ENCODE results near the gene SHISA5.

Gene SHISA5

DNA sequence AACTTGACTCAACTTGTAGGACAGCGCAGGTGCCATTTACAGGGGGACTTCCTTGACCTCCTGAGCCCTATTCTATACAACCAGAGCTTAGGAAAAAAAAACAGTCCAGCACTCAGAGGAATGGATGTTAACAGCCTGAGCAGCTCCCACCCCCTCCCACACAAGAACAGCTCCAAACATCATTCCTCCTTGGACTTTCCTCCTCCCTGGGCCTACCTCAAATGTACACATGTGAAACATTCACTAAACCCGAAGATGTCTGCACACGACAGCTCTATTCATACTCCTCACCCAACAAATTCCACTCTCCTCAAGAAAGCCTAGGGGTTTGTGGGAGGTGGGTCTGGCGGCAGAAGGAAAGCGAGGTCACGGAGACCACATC lies 57.9 kb downstream of the SHISA5 start:
- TF ChIP-seq, protein P1, sequence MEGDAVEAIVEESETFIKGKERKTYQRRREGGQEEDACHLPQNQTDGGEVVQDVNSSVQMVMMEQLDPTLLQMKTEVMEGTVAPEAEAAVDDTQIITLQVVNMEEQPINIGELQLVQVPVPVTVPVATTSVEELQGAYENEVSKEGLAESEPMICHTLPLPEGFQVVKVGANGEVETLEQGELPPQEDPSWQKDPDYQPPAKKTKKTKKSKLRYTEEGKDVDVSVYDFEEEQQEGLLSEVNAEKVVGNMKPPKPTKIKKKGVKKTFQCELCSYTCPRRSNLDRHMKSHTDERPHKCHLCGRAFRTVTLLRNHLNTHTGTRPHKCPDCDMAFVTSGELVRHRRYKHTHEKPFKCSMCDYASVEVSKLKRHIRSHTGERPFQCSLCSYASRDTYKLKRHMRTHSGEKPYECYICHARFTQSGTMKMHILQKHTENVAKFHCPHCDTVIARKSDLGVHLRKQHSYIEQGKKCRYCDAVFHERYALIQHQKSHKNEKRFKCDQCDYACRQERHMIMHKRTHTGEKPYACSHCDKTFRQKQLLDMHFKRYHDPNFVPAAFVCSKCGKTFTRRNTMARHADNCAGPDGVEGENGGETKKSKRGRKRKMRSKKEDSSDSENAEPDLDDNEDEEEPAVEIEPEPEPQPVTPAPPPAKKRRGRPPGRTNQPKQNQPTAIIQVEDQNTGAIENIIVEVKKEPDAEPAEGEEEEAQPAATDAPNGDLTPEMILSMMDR (IDR thresholded peaks at IDR 0.05; ENCODE audit: borderline replicate concordance, control extremely low read depth, extremely low read depth, insufficient read depth, missing control alignments), result no peak
- no peak for DNase-seq (ENCODE audit: low spot score)
- in situ Hi-C loops (cut with MboI; ENCODE audit: low sequenced_read_pairs, unreplicated experiment), result no loop called here

DNA sequence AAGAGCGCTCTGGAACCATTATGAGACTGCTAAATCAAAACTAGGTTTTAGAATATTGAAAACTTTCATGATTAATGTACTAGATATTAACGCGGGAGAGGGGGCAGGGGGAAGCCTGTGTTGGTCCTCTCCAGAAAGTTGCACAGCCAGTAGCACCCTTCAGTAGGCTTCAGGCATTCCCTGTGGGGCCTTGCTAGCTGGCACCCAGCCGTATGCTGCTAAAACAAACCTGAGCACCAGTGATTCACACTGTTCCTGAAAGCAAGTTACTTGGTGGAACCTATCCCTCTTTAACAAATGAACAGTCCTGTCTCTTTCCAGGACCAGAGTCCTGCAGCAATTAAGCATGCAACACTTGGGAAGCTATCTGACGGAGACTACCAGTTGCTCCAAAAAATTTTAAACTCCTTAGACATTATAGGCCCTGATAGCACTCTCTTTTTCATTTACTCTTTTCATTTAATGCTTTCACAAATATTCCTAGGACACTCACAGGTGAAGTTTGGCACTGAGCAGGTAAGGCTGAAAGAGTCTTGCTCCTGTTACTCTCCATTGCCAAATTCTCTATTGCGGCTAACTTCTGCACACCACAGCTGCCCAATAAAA lies 58.6 kb downstream of the SHISA5 start:
- TF ChIP-seq, protein P1 (IDR thresholded peaks at IDR 0.05; ENCODE audit: borderline replicate concordance, control extremely low read depth, extremely low read depth, insufficient read depth, missing control alignments), result no peak
- no peak for DNase-seq (ENCODE audit: low spot score)
- in situ Hi-C loops (cut with MboI; ENCODE audit: low sequenced_read_pairs, unreplicated experiment), result no loop called here

DNA sequence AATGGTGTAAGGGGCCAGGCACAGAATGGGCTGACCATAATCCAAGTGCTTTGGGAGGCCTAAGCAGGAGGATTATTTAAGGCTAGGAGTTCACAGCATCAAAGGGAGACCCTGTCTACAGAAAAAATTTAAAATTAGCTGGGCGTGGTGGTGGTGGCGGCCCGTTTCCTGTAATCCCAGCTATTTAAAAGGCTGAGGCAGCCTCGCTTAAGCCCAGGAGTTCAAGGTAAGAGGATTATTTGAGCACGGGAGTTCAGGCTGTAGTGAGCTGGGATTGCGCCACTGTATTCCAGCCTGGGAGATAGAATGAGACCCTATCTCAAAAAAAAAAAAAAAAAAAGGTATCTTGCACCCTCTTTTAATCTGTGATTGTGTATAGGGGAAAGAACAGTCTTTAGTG lies 62.0 kb downstream of the SHISA5 start:
- TF ChIP-seq, protein P1 (IDR thresholded peaks at IDR 0.05; ENCODE audit: borderline replicate concordance, control extremely low read depth, extremely low read depth, insufficient read depth, missing control alignments), result no peak
- in situ Hi-C loops (cut with MboI; ENCODE audit: low sequenced_read_pairs, unreplicated experiment), result no loop called here
- DNase-seq (ENCODE audit: low spot score), result no peak

GRCh38 chr3:48440590-48440958 lies 63.4 kb downstream of the SHISA5 start:
- in situ Hi-C loops (cut with MboI; ENCODE audit: low sequenced_read_pairs, unreplicated experiment), result no loop called here
- peak; percentile 14 for DNase-seq (ENCODE audit: low spot score)
- TF ChIP-seq, protein P1 (IDR thresholded peaks at IDR 0.05; ENCODE audit: borderline replicate concordance, control extremely low read depth, extremely low read depth, insufficient read depth, missing control alignments), result no peak

- in situ Hi-C loops (cut with MboI; ENCODE audit: low sequenced_read_pairs, unreplicated experiment), result loop anchor here (5.0 to 10.0 kb wide), 2 partner anchors 38 to 165 kb away; no protein-coding TSS in a partner anchor
- peak; percentile 99 for DNase-seq (ENCODE audit: low spot score)
- TF ChIP-seq, protein P1 (IDR thresholded peaks at IDR 0.05; ENCODE audit: borderline replicate concordance, control extremely low read depth, extremely low read depth, insufficient read depth, missing control alignments), result no peak
Observed at GRCh38 chr3:48439820-48440589, 64.0 kb downstream of the SHISA5 start, which contains the start of the genes CCDC51 and TMA7. TSS of gene CCDC51 (minus strand) at chr3:48440119. CDS start at chr3:48435128, 4,991 bp downstream. TSS of gene TMA7 (plus strand) at chr3:48440257. CDS start at chr3:48440297, 40 bp downstream.

DNA sequence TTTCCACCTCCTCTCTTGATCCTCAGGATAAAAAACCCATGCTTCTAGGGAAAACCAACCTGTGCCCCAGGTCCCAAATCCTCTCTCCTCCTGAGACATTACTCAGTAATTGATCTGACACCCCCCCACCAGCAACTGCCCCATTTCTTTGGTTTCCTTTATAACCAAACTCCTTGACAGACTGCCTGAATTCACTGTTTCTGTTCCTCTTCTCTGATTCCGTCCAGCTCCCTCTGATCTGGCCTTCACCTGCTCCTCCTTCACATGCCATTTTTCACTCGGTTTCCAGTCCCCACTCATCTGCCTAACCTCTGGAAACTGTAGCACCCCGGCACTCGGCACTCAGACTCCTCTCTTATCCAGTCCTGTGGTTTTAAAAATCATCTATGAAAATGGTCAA lies 66.2 kb downstream of the SHISA5 start:
- in situ Hi-C loops (cut with MboI; ENCODE audit: low sequenced_read_pairs, unreplicated experiment), result loop anchor here (5.0 to 10.0 kb wide), 2 partner anchors 36 to 163 kb away; no protein-coding TSS in a partner anchor
- DNase-seq (ENCODE audit: low spot score), result peak; percentile 22
- TF ChIP-seq, protein P1 (IDR thresholded peaks at IDR 0.05; ENCODE audit: borderline replicate concordance, control extremely low read depth, extremely low read depth, insufficient read depth, missing control alignments), result no peak
